K562 (cell line): ENCODE results near the gene MCAT. TPM values are rescaled to one million over a fixed set of nuclear protein-coding genes. Genes with fewer than 3 reads are reported as not detected.

Experiments used
- ARID1B ChIP-seq: fragments of 450-650 bp; IDR thresholded peaks from 2 replicates; pipeline ENCODE4 v1.6.1; 2016; ENCODE audit warnings: antibody characterized with exemption, mild to moderate bottlenecking, inconsistent platforms
- CHCHD3 ChIP-seq: fragments of 250-450 bp; sonication (Bioruptor Pico); IDR thresholded peaks from 2 replicates; pipeline ENCODE4 v2.1.2; 2022; ENCODE audit warnings: mild to moderate bottlenecking
- COPS2 ChIP-seq: fragments of 450-650 bp; conservative IDR thresholded peaks from 2 replicates; pipeline ENCODE4 v1.6.1; 2016; ENCODE audit warnings: mild to moderate bottlenecking, moderate library complexity
- ETV1 ChIP-seq: fragments of 450-650 bp; conservative IDR thresholded peaks from 2 replicates; pipeline ENCODE4 v1.6.1; 2016; ENCODE audit warnings: missing genetic modification characterization, control low read depth, low read depth, missing compliant biosample characterization
- ETV6 ChIP-seq, 3 experiments: fragments of 150-350 bp in 1 of 3; sonication (generic) in 1 of 3; formaldehyde crosslinking in 1 of 3; IDR thresholded peaks; 2 replicates each; pipeline versions ENCODE4 v1.6.1 to v1.8.0; 2014 to 2022; ENCODE audit warnings: borderline replicate concordance in 2 of 3, low read depth in 2 of 3, antibody characterized with exemption in 1 of 3, low read length in 1 of 3, mild to moderate bottlenecking in 1 of 3, missing genetic modification reagents in 1 of 3
- GTF2E2 ChIP-seq: fragments of 200-800 bp; sonication (Bioruptor generic); IDR thresholded peaks from 2 replicates; pipeline ENCODE4 v1.6.1; 2016; ENCODE audit warnings: missing genetic modification characterization, missing compliant biosample characterization
- HDAC1 ChIP-seq, 2 experiments: fragments of 450-650 bp; IDR thresholded peaks; 2 replicates each; pipeline ENCODE4 v1.6.1; 2016 to 2017; ENCODE audit warnings: inconsistent platforms in 1 of 2, mild to moderate bottlenecking in 1 of 2, moderate library complexity in 1 of 2
- HMG20A ChIP-seq: fragments of 450-650 bp; formaldehyde crosslinking; conservative IDR thresholded peaks from 2 replicates; pipeline ENCODE4 v1.4.0; 2020; ENCODE audit warnings: mild to moderate bottlenecking, mixed read lengths
- JUND ChIP-seq, 2 experiments: IDR thresholded peaks; 2 replicates in 1 of 2; 3 replicates in 1 of 2; pipeline ENCODE4 v1.6.1; 2011; ENCODE audit warnings: borderline replicate concordance in 2 of 2, low read depth in 2 of 2, low read length in 2 of 2, improper control_type of control experiment in 1 of 2, missing biosample characterization in 1 of 2, missing genetic modification characterization in 1 of 2, missing genetic modification reagents in 1 of 2
- MYC ChIP-seq, 2 experiments: fragments of 250-450 bp in 1 of 2; sonication (Bioruptor Pico) in 1 of 2; IDR thresholded peaks; 2 replicates each; pipeline versions ENCODE4 v1.5.1 to v1.6.1; 2012 to 2021; ENCODE audit warnings: low read depth in 2 of 2, borderline replicate concordance in 1 of 2, improper control_type of control experiment in 1 of 2, low read length in 1 of 2, mild to moderate bottlenecking in 1 of 2, moderate library complexity in 1 of 2
- RCOR1 ChIP-seq, 2 experiments: IDR thresholded peaks; 2 replicates each; pipeline ENCODE4 v1.6.1; 2012; ENCODE audit warnings: low read depth in 2 of 2, low read length in 2 of 2, borderline replicate concordance in 1 of 2, improper control_type of control experiment in 1 of 2
- RFX7 ChIP-seq: fragments of 250-450 bp; sonication (Bioruptor Pico); IDR thresholded peaks from 2 replicates; pipeline ENCODE4 v1.5.1; 2021; ENCODE audit warnings: mild to moderate bottlenecking
- SMARCA4 ChIP-seq: fragments of 450-650 bp; IDR thresholded peaks from 2 replicates; pipeline ENCODE4 v1.6.1; 2016
- TAL1 ChIP-seq: fragments of 450-650 bp; IDR thresholded peaks from 2 replicates; pipeline ENCODE4 v1.6.1; 2016; ENCODE audit warnings: mild to moderate bottlenecking
- ZMIZ1 ChIP-seq, 2 experiments: fragments of 150-350 bp in 1 of 2; IDR thresholded peaks; 2 replicates each; pipeline ENCODE4 v1.6.1; 2012 to 2016; ENCODE audit warnings: low read depth in 2 of 2, low read length in 2 of 2, mild to moderate bottlenecking in 1 of 2, moderate library complexity in 1 of 2
- ZNF140 ChIP-seq: fragments of 250-450 bp; sonication (Bioruptor Pico); IDR thresholded peaks from 2 replicates; pipeline ENCODE4 v1.8.0; 2021; ENCODE audit warnings: moderate library complexity, mild to moderate bottlenecking, inconsistent platforms
- ZNF324 ChIP-seq: fragments of 250-450 bp; sonication (Bioruptor Pico); IDR thresholded peaks from 2 replicates; pipeline ENCODE4 v1.4.0; 2020; ENCODE audit warnings: mild to moderate bottlenecking
- polyA plus RNA-seq, 8 experiments: library from polyadenylated mRNA; depleted of rRNA in 4 of 8; stranded (reverse) in 5 of 8; unstranded in 3 of 8; fragments of >200 nt; fragmentation: Nextera tagmentation in 2 of 8; fragmentation: Illumina TruSeq in 1 of 8; extraction: Ambion mirVana in 2 of 8; extraction: Trizol in 1 of 8; gene quantifications; 2 replicates each; pipeline versions ENCODE4 v1.2.1 to v1.2.3, GENCODE V29; 2011 to 2014; ENCODE audit warnings: inconsistent platforms in 1 of 8, missing spikeins in 1 of 8
- total RNA-seq, 7 experiments: library from RNA; depleted of rRNA in 6 of 7; stranded (reverse); fragments of >200 nt in 6 of 7; fragmentation: Illumina TruSeq in 2 of 7; extraction: Trizol in 2 of 7; gene quantifications; 2 replicates each; pipeline versions ENCODE4 v1.2.1 to v1.2.3, GENCODE V29; 2011 to 2021; ENCODE audit warnings: low replicate concordance in 1 of 7
- TF ChIP-seq, protein P1 (sequence below): fragments of 450-650 bp; IDR thresholded peaks from 2 replicates; pipeline ENCODE4 v1.7.0; 2016; ENCODE audit warnings: borderline replicate concordance
- TF ChIP-seq, protein P2 (sequence below), 2 experiments: fragments of 450-650 bp; conservative IDR thresholded peaks; 2 replicates each; pipeline ENCODE4 v1.6.1; 2017; ENCODE audit warnings: mild to moderate bottlenecking in 2 of 2, moderate library complexity in 2 of 2

MCAT gene
- total and polyA plus RNA-seq, 9 of the 15 experiments (the other 6 are each of a cell fraction or from before 2014, with no cell fraction given): 3.3 to 27.8 (median 13.9) TPM

DNA sequence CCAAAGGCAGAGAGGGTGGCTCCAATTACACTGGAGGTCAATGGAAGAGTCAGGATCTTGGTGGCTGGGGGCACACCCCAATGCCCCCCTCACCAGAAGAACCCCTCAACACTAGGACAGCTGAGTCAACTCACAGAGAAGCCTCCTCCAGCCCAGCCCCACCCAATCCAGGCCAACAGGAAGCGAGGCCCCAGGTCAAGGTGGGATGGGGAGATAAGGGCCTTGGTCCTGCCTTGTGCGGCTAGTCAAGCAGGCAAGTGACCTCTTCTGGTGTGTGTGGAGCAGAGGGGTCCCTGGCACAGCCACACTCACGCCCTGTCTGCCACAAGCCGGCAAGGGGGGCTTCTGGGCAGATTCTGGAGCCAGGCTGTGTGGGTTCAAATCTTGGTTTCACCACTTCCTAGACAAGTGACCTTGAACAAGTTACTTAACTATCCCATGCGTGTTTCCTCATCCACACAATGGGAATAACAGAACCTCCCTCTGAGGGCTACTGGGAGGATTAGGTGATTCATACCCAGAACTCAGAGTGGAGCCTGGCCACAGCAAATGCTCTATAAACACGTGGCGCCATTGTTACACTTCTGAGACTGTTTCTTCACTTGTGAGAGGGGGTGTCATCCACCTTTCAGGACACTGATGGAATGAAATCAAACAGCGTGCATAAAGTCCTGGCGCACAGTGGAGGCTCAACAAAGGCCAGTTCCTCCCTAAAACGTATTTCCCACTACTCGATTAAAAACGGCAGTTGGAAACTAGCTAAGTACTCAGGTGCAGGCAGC lies 40.5 kb upstream of the MCAT start (continued):
- TF ChIP-seq HDAC1 (IDR thresholded peaks at IDR 0.05) (peak in 1 of 2 experiments; percentile 40; a peak in 1 of 4 replicates), ZMIZ1 (IDR thresholded peaks at IDR 0.05; ENCODE audit: low read depth in 2 of 2, low read length in 2 of 2) (peak in 1 of 2 experiments; percentile 83; a peak in 2 of 4 replicates), GTF2E2 (tag) (no peak), CHCHD3 (CRISPR knock-in tag) (no peak), TAL1 (peak; percentile 91), ARID1B (peak; percentile 97), RFX7 (no peak), COPS2 (no peak), ZNF140 (CRISPR knock-in tag) (no peak), ETV1 (tag) (peak; percentile 94), ETV6 (IDR thresholded peaks at IDR 0.05; ENCODE audit: borderline replicate concordance in 1 of 2, low read depth in 2 of 2, low read length in 1 of 2) (no peak), ETV6 (CRISPR knock-in tag; IDR thresholded peaks at IDR 0.05; ENCODE audit: borderline replicate concordance) (no peak), SMARCA4 (peak; percentile 92), ZNF324 (no peak), HMG20A (CRISPR knock-in tag) (no peak), MYC (IDR thresholded peaks at IDR 0.05; ENCODE audit: low read depth, low read length) (peak; percentile 78), MYC (CRISPR knock-in tag; IDR thresholded peaks at IDR 0.05; ENCODE audit: borderline replicate concordance, low read depth) (no peak), JUND (IDR thresholded peaks at IDR 0.05; ENCODE audit: borderline replicate concordance, low read depth, low read length) (peak; percentile 73; the same call in 1 of the 2 replicates), JUND (tag; IDR thresholded peaks at IDR 0.05; ENCODE audit: borderline replicate concordance, low read depth, low read length) (peak; percentile 61; the same call in 2 of the 3 replicates), RCOR1 (IDR thresholded peaks at IDR 0.05; ENCODE audit: borderline replicate concordance in 1 of 2, low read depth in 2 of 2, low read length in 2 of 2) (peak in 1 of 2 experiments; percentile 55; a peak in 1 of 4 replicates)
- TF ChIP-seq, protein P1, sequence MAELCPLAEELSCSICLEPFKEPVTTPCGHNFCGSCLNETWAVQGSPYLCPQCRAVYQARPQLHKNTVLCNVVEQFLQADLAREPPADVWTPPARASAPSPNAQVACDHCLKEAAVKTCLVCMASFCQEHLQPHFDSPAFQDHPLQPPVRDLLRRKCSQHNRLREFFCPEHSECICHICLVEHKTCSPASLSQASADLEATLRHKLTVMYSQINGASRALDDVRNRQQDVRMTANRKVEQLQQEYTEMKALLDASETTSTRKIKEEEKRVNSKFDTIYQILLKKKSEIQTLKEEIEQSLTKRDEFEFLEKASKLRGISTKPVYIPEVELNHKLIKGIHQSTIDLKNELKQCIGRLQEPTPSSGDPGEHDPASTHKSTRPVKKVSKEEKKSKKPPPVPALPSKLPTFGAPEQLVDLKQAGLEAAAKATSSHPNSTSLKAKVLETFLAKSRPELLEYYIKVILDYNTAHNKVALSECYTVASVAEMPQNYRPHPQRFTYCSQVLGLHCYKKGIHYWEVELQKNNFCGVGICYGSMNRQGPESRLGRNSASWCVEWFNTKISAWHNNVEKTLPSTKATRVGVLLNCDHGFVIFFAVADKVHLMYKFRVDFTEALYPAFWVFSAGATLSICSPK: no peak
- TF ChIP-seq, protein P2, sequence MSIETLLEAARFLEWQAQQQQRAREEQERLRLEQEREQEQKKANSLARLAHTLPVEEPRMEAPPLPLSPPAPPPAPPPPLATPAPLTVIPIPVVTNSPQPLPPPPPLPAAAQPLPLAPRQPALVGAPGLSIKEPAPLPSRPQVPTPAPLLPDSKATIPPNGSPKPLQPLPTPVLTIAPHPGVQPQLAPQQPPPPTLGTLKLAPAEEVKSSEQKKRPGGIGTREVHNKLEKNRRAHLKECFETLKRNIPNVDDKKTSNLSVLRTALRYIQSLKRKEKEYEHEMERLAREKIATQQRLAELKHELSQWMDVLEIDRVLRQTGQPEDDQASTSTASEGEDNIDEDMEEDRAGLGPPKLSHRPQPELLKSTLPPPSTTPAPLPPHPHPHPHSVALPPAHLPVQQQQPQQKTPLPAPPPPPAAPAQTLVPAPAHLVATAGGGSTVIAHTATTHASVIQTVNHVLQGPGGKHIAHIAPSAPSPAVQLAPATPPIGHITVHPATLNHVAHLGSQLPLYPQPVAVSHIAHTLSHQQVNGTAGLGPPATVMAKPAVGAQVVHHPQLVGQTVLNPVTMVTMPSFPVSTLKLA (conservative IDR thresholded peaks at IDR 0.05): peak in 1 of 2 experiments; percentile 57; a peak in 3 of 4 replicates
